Endothelial cell of hepatic sinusoid (primary cell): ENCODE measurements around the gene PLEKHA7.

Experiments used
- in situ Hi-C: cut with HindIII; loops from 2 replicates; pipeline ENCODE4 v1.10.0; 2017; ENCODE audit warnings: low sequenced_read_pairs

PLEKHA7 gene

GRCh38 chr11:16856022-16856471, 158.2 kb downstream of the PLEKHA7 start:
- in situ Hi-C loops: no loop called here

GRCh38 chr11:16854979-16855378, 159.2 kb downstream of the PLEKHA7 start:
- in situ Hi-C loops: no loop called here

- in situ Hi-C loops: no loop called here
Observed at GRCh38 chr11:16853859-16854258, 160.4 kb downstream of the PLEKHA7 start.

GRCh38 chr11:16853266-16853665, 160.9 kb downstream of the PLEKHA7 start:
- in situ Hi-C loops: no loop called here

- in situ Hi-C loops: no loop called here
Observed at GRCh38 chr11:16846305-16846704, 167.9 kb downstream of the PLEKHA7 start.

- in situ Hi-C loops: no loop called here
Observed at GRCh38 chr11:16844268-16844771, 169.9 kb downstream of the PLEKHA7 start.

- in situ Hi-C loops: no loop called here
Observed at GRCh38 chr11:16843294-16843693, 170.9 kb downstream of the PLEKHA7 start.

- in situ Hi-C loops: no loop called here
Observed at GRCh38 chr11:16841984-16842383, 172.2 kb downstream of the PLEKHA7 start.

- in situ Hi-C loops: no loop called here
Observed at GRCh38 chr11:16841481-16841880, 172.7 kb downstream of the PLEKHA7 start.

GRCh38 chr11:16840951-16841350, 173.3 kb downstream of the PLEKHA7 start:
- in situ Hi-C loops: no loop called here

GRCh38 chr11:16839821-16840220, 174.4 kb downstream of the PLEKHA7 start:
- in situ Hi-C loops: loop anchor here (10.0 kb wide), 1 partner anchor 75 kb away; no protein-coding TSS in a partner anchor

GRCh38 chr11:16834384-16834783, 179.8 kb downstream of the PLEKHA7 start:
- in situ Hi-C loops: loop anchor here (10.0 kb wide), 1 partner anchor 80 kb away; no protein-coding TSS in a partner anchor

- in situ Hi-C loops: loop anchor here (10.0 kb wide), 1 partner anchor 82 kb away; no protein-coding TSS in a partner anchor
Observed at GRCh38 chr11:16833026-16833425, 181.2 kb downstream of the PLEKHA7 start.

GRCh38 chr11:16832193-16832539, 182.0 kb downstream of the PLEKHA7 start:
- in situ Hi-C loops: loop anchor here (10.0 kb wide), 1 partner anchor 83 kb away; no protein-coding TSS in a partner anchor

GRCh38 chr11:16831316-16832192, 182.7 kb downstream of the PLEKHA7 start:
- in situ Hi-C loops: loop anchor here (10.0 kb wide), 1 partner anchor 83 kb away; no protein-coding TSS in a partner anchor

GRCh38 chr11:16827139-16827538, 187.1 kb downstream of the PLEKHA7 start:
- in situ Hi-C loops: no loop called here

- in situ Hi-C loops: no loop called here
Observed at GRCh38 chr11:16825968-16826367, 188.2 kb downstream of the PLEKHA7 start.

GRCh38 chr11:16825101-16825500, 189.1 kb downstream of the PLEKHA7 start:
- in situ Hi-C loops: no loop called here

GRCh38 chr11:16820324-16821092, 193.7 kb downstream of the PLEKHA7 start:
- in situ Hi-C loops: no loop called here

GRCh38 chr11:16818284-16818683, 195.9 kb downstream of the PLEKHA7 start:
- in situ Hi-C loops: no loop called here

- in situ Hi-C loops: no loop called here
Observed at GRCh38 chr11:16817351-16817750, 196.9 kb downstream of the PLEKHA7 start.
